HepG2 (cell line): Measurements from ENCODE around the gene PRMT7. TPM values are rescaled to one million over a fixed set of nuclear protein-coding genes. Genes with fewer than 3 reads are reported as not detected.

Experiments used
- ATAC-seq: fragments of 200-7000 bp; cut with Tn5 transposase; 3 replicates; pipeline ENCODE4 v1.9.1; 2020; ENCODE audit warnings: mild to moderate bottlenecking, moderate library complexity
- BruUV-seq: library from RNA; stranded (reverse); fragments of 400-500 nt; replicated peaks from 2 replicates; lab custom pipeline; 2021; lab: Mats Ljungman, UMichigan
- CTCF ChIA-PET: fragments of 300-600 bp; formaldehyde crosslinking; extraction: SDS; loops from one replicate; lab custom pipeline; 2021; ENCODE audit warnings: low total read pairs, inconsistent platforms, low intra/inter-chr PET ratio; lab: Yijun Ruan, JAX
- POLR2A ChIA-PET: fragments of 350-600 bp; sonication (Branson Sonifier 250); formaldehyde crosslinking; loops from one replicate; lab custom pipeline; 2020; ENCODE audit warnings: antibody characterized with exemption, inconsistent platforms; lab: Yijun Ruan, JAX
- DNase-seq: peaks from one replicate; pipeline ENCODE4 v3.0.0-alpha.2; 2015; ENCODE audit warnings: low spot score
- FAIRE-seq: peaks from 3 replicates; lab custom pipeline; 2011; peaks lifted over from hg19 to GRCh38; lab: Jason Lieb, UNC
- H2AFZ ChIP-seq: one replicate; pipeline ENCODE4 v1.6.1; 2011; ENCODE audit warnings: low read length, inconsistent platforms
- H3K27ac ChIP-seq: fragments of 300-600 bp; 3 replicates; pipeline ENCODE4 v1.8.0; 2011; ENCODE audit warnings: mixed run types, mild to moderate bottlenecking, mixed read lengths, low read length, inconsistent platforms; ENCODE audit not compliant: insufficient read depth; ENCODE audit errors: extremely low read length
- H3K27me3 ChIP-seq, 2 experiments: fragments of 200-600 bp in 1 of 2; 2 replicates in 1 of 2; 3 replicates in 1 of 2; pipeline versions ENCODE4 v1.6.0 to v1.8.0; 2011; ENCODE audit warnings: low read length in 2 of 2, mild to moderate bottlenecking in 2 of 2, moderate library complexity in 2 of 2, inconsistent platforms in 1 of 2; ENCODE audit not compliant: insufficient read depth in 2 of 2, control insufficient read depth in 1 of 2
- H3K36me3 ChIP-seq, 2 experiments: fragments of 200-600 bp in 1 of 2; replicated peaks in 1 of 2; 2 replicates in 1 of 2; 3 replicates in 1 of 2; pipeline versions ENCODE4 v1.5.1 to v1.8.0; 2011; ENCODE audit warnings: low read length in 2 of 2, inconsistent platforms in 1 of 2; ENCODE audit not compliant: insufficient read depth in 2 of 2, control insufficient read depth in 1 of 2
- H3K4me1 ChIP-seq: 2 replicates; pipeline ENCODE4 v1.5.1; 2012; ENCODE audit warnings: low read length, inconsistent platforms; ENCODE audit not compliant: insufficient read depth
- H3K4me2 ChIP-seq: 2 replicates; pipeline ENCODE4 v1.6.0; 2011; ENCODE audit warnings: low read depth, low read length, inconsistent platforms
- H3K4me3 ChIP-seq, 3 experiments: fragments of 200-600 bp in 1 of 3; sonication (generic), shearing (Covaris generic) in 1 of 3; replicated peaks in 1 of 3; 2 replicates each; pipeline ENCODE4 v1.5.1; 2011 to 2016; ENCODE audit warnings: low read length in 3 of 3, inconsistent platforms in 2 of 3, low read depth in 2 of 3, mild to moderate bottlenecking in 2 of 3, control low read depth in 1 of 3, mixed read lengths in 1 of 3; ENCODE audit not compliant: insufficient read depth in 1 of 3
- H3K79me2 ChIP-seq: one replicate; pipeline ENCODE4 v1.6.1; 2011; ENCODE audit warnings: low read length, inconsistent platforms; ENCODE audit not compliant: insufficient read depth
- H3K9ac ChIP-seq: 2 replicates; pipeline ENCODE4 v1.6.0; 2011; ENCODE audit warnings: mild to moderate bottlenecking, low read depth, low read length, inconsistent platforms; ENCODE audit not compliant: insufficient read depth
- H3K9me3 ChIP-seq: 2 replicates; pipeline ENCODE4 v1.5.1; 2012; ENCODE audit warnings: mild to moderate bottlenecking, low read length
- H4K20me1 ChIP-seq: 2 replicates; pipeline ENCODE4 v1.6.0; 2011; ENCODE audit warnings: inconsistent platforms, mild to moderate bottlenecking, low read length, moderate library complexity; ENCODE audit not compliant: insufficient read depth
- FOXP1 ChIP-seq, 2 experiments: fragments of 450-650 bp in 1 of 2; IDR thresholded peaks; 2 replicates each; pipeline ENCODE4 v1.6.1; 2017 to 2018; ENCODE audit warnings: antibody characterized with exemption in 1 of 2
- MXD4 ChIP-seq: IDR thresholded peaks from 2 replicates; pipeline ENCODE4 v1.6.1; 2016; ENCODE audit warnings: mild to moderate bottlenecking, missing biosample characterization, missing genetic modification reagents
- MZF1 ChIP-seq: sonication (generic); formaldehyde crosslinking; IDR thresholded peaks from 2 replicates; pipeline ENCODE4 v1.8.1; 2023; ENCODE audit warnings: mild to moderate bottlenecking, missing genetic modification reagents, borderline replicate concordance
- STAG1 ChIP-seq: sonication (generic); formaldehyde crosslinking; IDR thresholded peaks from 2 replicates; pipeline ENCODE4 v1.4.0; 2020; ENCODE audit warnings: missing genetic modification reagents
- ZFP36 ChIP-seq: fragments of 150-350 bp; IDR thresholded peaks from 2 replicates; pipeline ENCODE4 v1.6.1; 2018; ENCODE audit warnings: borderline replicate concordance, low read length, low read depth; ENCODE audit not compliant: partially characterized antibody
- ZFP36L2 ChIP-seq: sonication (generic); formaldehyde crosslinking; IDR thresholded peaks from 2 replicates; pipeline ENCODE4 v1.4.0; 2020; ENCODE audit warnings: missing genetic modification reagents
- WGBS: methylation state at CpG from one replicate; pipeline ENCODE4 v1.1.6; 2017; ENCODE audit warnings: low lambda C conversion rate; 5-methylcytosine and 5-hydroxymethylcytosine counted together
- in situ Hi-C: cut with HindIII; loops from 2 replicates; pipeline ENCODE4 v1.10.0; 2017; ENCODE audit warnings: low pct_unique_long_range_greater_than_20kb; ENCODE audit not compliant: extremely low pct_ligation_motif_present
- intact Hi-C: fragments of 100-400 bp; cut with micrococcal nuclease; formaldehyde crosslinking; loops from one replicate; pipeline ENCODE4 v1.10.0; 2022; ENCODE audit not compliant: unreplicated experiment
- polyA plus RNA-seq, 8 experiments: library from polyadenylated mRNA; depleted of rRNA in 3 of 8; stranded (reverse) in 7 of 8; unstranded in 1 of 8; fragments of >200 nt; fragmentation: Illumina TruSeq in 4 of 8; extraction: Trizol in 4 of 8; gene quantifications; 2 replicates each; pipeline versions ENCODE4 v1.2.1 to v1.2.3, GENCODE V29; 2011 to 2016; ENCODE audit warnings: low read depth in 4 of 8, missing spikeins in 1 of 8, mixed read lengths in 1 of 8; ENCODE audit not compliant: insufficient read depth in 1 of 8
- total RNA-seq, 5 experiments: library from RNA; depleted of rRNA; stranded (reverse); fragments of >200 nt; fragmentation: Illumina TruSeq; extraction: Trizol; gene quantifications; 2 replicates each; pipeline ENCODE4 v1.2.3, GENCODE V29; 2016; ENCODE audit warnings: low read depth in 1 of 5
- TF ChIP-seq, protein P1 (sequence below): sonication (generic); formaldehyde crosslinking; IDR thresholded peaks from 2 replicates; pipeline ENCODE4 v1.9.0; 2021; ENCODE audit warnings: missing genetic modification reagents, borderline replicate concordance
- TF ChIP-seq, protein P2 (sequence below): sonication (generic); formaldehyde crosslinking; IDR thresholded peaks from 2 replicates; pipeline ENCODE4 v1.4.0; 2020; ENCODE audit warnings: missing genetic modification reagents
- TF ChIP-seq, protein P3 (sequence below): sonication (generic); formaldehyde crosslinking; IDR thresholded peaks from 2 replicates; pipeline ENCODE4 v1.8.0; 2022; ENCODE audit warnings: mild to moderate bottlenecking, missing genetic modification reagents, moderate library complexity
- TF ChIP-seq, protein P4 (sequence below): sonication (generic); formaldehyde crosslinking; IDR thresholded peaks from 2 replicates; pipeline ENCODE4 v1.5.0; 2020; ENCODE audit warnings: missing genetic modification reagents

The PRMT7 gene
- total and polyA plus RNA-seq, 2 of the 13 experiments (the other 11 are each of a cell fraction or from before 2014, with no cell fraction given): 47.5 to 55.0 TPM

DNA sequence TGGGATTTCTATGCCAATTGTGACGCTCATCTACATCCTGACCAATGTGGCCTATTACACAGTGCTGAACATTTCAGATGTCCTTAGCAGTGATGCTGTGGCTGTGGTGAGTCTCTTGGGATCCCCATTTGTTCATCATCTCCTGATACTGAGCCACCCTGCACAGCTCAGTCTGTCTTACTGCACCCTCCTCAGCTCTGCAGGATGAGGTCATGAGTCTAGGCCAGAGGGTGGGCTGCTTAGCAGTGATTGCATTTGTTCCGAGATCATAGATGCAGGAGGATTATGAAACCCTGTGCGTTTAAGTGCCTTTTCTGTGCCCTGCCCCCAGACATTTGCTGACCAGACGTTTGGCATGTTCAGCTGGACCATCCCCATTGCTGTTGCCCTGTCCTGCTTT lies 19.6 kb upstream of the PRMT7 start:
- DNase-seq (no peak), FAIRE-seq (no peak), ATAC-seq (no peak)
- Histone ChIP-seq H3K79me2 (peaks cover 12% of the 10 kb centered on the region), H3K4me3 (no peak overlapping the region), H4K20me1 (no peaks in the 10 kb centered on the region), H3K4me2 (no peak overlapping the region), H3K4me1 (peaks cover 4% of the 10 kb centered on the region), H3K9ac (no peak overlapping the region), H3K36me3 (peaks cover 60 to 90% of the 10 kb centered on the region in 2 experiments), H2AFZ (no peak overlapping the region), H3K27me3 (no peaks in the 10 kb centered on the region), H3K27ac (no peak overlapping the region), H3K9me3 (no peaks in the 10 kb centered on the region)
- TF ChIP-seq ZFP36: no peak
- TF ChIP-seq MZF1 (CRISPR knock-in tag): no peak
- no peak for TF ChIP-seq MXD4 (CRISPR knock-in tag)
- TF ChIP-seq, protein P1, sequence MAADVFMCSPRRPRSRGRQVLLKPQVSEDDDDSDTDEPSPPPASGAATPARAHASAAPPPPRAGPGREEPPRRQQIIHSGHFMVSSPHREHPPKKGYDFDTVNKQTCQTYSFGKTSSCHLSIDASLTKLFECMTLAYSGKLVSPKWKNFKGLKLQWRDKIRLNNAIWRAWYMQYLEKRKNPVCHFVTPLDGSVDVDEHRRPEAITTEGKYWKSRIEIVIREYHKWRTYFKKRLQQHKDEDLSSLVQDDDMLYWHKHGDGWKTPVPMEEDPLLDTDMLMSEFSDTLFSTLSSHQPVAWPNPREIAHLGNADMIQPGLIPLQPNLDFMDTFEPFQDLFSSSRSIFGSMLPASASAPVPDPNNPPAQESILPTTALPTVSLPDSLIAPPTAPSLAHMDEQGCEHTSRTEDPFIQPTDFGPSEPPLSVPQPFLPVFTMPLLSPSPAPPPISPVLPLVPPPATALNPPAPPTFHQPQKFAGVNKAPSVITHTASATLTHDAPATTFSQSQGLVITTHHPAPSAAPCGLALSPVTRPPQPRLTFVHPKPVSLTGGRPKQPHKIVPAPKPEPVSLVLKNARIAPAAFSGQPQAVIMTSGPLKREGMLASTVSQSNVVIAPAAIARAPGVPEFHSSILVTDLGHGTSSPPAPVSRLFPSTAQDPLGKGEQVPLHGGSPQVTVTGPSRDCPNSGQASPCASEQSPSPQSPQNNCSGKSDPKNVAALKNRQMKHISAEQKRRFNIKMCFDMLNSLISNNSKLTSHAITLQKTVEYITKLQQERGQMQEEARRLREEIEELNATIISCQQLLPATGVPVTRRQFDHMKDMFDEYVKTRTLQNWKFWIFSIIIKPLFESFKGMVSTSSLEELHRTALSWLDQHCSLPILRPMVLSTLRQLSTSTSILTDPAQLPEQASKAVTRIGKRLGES (CRISPR knock-in tag): no peak
- TF ChIP-seq, protein P2, sequence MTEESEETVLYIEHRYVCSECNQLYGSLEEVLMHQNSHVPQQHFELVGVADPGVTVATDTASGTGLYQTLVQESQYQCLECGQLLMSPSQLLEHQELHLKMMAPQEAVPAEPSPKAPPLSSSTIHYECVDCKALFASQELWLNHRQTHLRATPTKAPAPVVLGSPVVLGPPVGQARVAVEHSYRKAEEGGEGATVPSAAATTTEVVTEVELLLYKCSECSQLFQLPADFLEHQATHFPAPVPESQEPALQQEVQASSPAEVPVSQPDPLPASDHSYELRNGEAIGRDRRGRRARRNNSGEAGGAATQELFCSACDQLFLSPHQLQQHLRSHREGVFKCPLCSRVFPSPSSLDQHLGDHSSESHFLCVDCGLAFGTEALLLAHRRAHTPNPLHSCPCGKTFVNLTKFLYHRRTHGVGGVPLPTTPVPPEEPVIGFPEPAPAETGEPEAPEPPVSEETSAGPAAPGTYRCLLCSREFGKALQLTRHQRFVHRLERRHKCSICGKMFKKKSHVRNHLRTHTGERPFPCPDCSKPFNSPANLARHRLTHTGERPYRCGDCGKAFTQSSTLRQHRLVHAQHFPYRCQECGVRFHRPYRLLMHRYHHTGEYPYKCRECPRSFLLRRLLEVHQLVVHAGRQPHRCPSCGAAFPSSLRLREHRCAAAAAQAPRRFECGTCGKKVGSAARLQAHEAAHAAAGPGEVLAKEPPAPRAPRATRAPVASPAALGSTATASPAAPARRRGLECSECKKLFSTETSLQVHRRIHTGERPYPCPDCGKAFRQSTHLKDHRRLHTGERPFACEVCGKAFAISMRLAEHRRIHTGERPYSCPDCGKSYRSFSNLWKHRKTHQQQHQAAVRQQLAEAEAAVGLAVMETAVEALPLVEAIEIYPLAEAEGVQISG: no peak
- TF ChIP-seq ZFP36L2 (CRISPR knock-in tag): no peak
- no peak for TF ChIP-seq FOXP1 (IDR thresholded peaks at IDR 0.05)
- no peak for TF ChIP-seq FOXP1 (CRISPR knock-in tag; IDR thresholded peaks at IDR 0.05)
- TF ChIP-seq, protein P3, sequence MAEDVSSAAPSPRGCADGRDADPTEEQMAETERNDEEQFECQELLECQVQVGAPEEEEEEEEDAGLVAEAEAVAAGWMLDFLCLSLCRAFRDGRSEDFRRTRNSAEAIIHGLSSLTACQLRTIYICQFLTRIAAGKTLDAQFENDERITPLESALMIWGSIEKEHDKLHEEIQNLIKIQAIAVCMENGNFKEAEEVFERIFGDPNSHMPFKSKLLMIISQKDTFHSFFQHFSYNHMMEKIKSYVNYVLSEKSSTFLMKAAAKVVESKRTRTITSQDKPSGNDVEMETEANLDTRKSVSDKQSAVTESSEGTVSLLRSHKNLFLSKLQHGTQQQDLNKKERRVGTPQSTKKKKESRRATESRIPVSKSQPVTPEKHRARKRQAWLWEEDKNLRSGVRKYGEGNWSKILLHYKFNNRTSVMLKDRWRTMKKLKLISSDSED (CRISPR knock-in tag): no peak
- no peak for TF ChIP-seq STAG1 (CRISPR knock-in tag)
- TF ChIP-seq, protein P4, sequence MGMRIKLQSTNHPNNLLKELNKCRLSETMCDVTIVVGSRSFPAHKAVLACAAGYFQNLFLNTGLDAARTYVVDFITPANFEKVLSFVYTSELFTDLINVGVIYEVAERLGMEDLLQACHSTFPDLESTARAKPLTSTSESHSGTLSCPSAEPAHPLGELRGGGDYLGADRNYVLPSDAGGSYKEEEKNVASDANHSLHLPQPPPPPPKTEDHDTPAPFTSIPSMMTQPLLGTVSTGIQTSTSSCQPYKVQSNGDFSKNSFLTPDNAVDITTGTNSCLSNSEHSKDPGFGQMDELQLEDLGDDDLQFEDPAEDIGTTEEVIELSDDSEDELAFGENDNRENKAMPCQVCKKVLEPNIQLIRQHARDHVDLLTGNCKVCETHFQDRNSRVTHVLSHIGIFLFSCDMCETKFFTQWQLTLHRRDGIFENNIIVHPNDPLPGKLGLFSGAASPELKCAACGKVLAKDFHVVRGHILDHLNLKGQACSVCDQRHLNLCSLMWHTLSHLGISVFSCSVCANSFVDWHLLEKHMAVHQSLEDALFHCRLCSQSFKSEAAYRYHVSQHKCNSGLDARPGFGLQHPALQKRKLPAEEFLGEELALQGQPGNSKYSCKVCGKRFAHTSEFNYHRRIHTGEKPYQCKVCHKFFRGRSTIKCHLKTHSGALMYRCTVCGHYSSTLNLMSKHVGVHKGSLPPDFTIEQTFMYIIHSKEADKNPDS: no peak
- ChIA-PET POLR2A (interaction anchor here (1.0 kb wide), 1 partner anchor 20 kb away, joined by 3 read pairs; the partner anchor contains the start of genes PRMT7 and SLC7A6OS), CTCF (no interaction called here)
- intact Hi-C loops: no loop called here
- no TSS peak for BruUV-seq
- in situ Hi-C loops: no loop called here
- 88% methylated on average over 3 of the region's 4 CpGs for WGBS
